ENCODE results near the gene NUP205.

GRCh38 chr7:135685306-135686084, 127.8 kb downstream of the NUP205 start:
- TF ChIP-seq POLR2AphosphoS5 (IDR thresholded peaks at IDR 0.05) (no peak), EP300 (IDR thresholded peaks at IDR 0.05) (no peak), CTCF (IDR thresholded peaks at IDR 0.05) (no peak), POLR2A (IDR thresholded peaks at IDR 0.05) (no peak)
